ENCODE measurements around the gene CPNE9. TPM values are rescaled to one million over a fixed set of nuclear protein-coding genes. Genes with fewer than 3 reads are reported as not detected.

The CPNE9 gene
- total RNA-seq, 1 donor from 2014 or later = 0.44 TPM

DNA sequence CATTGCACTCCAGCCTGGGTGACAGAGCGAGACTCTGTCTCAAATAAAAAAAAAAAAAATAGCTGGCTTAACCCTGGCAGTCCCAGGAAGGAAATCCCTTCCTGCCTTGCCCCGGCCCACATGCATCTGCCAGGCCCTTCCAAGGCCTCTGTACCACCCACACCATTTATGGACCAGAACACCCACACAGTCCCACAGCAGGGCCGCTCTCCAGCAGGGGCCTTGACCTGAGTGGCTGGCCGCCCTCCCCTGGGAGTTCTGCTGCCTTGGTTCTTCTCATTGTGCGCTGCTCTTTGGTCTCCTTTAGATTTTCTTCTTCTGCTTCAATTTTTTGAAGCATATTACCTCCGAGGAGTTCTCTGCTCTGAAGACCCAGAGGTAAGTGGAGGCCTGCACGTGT lies 16.1 kb upstream of the CPNE9 start:
- TF ChIP-seq, protein P1, sequence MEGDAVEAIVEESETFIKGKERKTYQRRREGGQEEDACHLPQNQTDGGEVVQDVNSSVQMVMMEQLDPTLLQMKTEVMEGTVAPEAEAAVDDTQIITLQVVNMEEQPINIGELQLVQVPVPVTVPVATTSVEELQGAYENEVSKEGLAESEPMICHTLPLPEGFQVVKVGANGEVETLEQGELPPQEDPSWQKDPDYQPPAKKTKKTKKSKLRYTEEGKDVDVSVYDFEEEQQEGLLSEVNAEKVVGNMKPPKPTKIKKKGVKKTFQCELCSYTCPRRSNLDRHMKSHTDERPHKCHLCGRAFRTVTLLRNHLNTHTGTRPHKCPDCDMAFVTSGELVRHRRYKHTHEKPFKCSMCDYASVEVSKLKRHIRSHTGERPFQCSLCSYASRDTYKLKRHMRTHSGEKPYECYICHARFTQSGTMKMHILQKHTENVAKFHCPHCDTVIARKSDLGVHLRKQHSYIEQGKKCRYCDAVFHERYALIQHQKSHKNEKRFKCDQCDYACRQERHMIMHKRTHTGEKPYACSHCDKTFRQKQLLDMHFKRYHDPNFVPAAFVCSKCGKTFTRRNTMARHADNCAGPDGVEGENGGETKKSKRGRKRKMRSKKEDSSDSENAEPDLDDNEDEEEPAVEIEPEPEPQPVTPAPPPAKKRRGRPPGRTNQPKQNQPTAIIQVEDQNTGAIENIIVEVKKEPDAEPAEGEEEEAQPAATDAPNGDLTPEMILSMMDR (IDR thresholded peaks at IDR 0.05) = no peak

DNA sequence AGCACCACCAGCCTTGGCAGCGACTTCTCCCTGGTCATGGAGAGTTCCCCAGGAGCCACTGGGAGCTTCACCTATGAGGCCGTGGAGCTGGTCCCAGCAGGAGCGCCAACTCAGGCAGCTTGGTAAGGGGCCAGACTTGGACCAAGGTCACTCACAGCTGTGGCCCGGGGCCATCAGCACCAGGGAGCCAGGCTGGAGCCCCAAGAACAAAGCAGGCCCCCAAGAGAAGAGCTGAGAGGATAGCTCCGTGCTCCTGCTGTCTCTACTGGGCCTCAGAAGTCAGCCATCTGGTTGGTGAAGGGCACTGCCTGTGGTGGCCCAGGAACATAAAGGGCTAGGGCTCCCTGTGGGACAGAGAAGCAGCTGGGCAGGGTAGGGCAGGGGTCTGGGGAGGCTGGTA lies 14.7 kb upstream of the CPNE9 start:
- DNase-seq (no peak), ATAC-seq (no peak)
- TF ChIP-seq, protein P1 (IDR thresholded peaks at IDR 0.05) = no peak
- H3K9me3 ChIP-seq = no peaks in the 10 kb centered on the region
- intact Hi-C loops (cut with DNase I) = no loop called here
- no peaks in the 10 kb centered on the region for H3K27me3 ChIP-seq (ENCODE audit: low read depth)
- H3K27ac ChIP-seq = no peak overlapping the region
- H3K4me1 ChIP-seq = no peaks in the 10 kb centered on the region
- no peak overlapping the region for H3K4me3 ChIP-seq
- H3K36me3 ChIP-seq = peaks cover 100% of the 10 kb centered on the region

More for the DNA sequence above, 16.1 kb upstream of the CPNE9 start:
- Histone ChIP-seq H3K4me3 (no peak overlapping the region), H3K4me1 (no peaks in the 10 kb centered on the region), H3K36me3 (peaks cover 100% of the 10 kb centered on the region), H3K27ac (no peak overlapping the region), H3K9me3 (no peaks in the 10 kb centered on the region), H3K27me3 (ENCODE audit: low read depth) (no peaks in the 10 kb centered on the region)
- DNase-seq = no peak
- intact Hi-C loops (cut with DNase I) = no loop called here
- no peak for ATAC-seq

DNA sequence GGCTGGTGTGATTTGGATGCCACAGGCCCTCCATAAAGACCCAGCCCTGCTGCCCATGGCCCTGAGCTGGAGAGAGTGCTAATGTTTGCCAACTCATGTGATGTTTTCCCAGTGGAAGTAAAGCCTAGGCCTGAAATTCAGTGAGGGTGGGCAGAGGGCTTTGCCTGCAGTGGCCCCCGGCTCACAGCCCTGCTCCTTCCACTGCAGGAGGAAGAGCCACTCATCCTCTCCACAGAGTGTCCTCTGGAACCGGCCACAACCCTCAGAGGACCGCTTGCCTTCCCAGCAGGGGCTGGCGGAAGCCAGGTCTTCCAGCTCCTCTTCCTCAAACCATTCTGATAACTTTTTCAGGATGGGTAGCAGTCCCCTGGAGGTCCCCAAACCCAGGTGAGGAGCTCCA lies 13.9 kb upstream of the CPNE9 start:
- intact Hi-C loops (cut with DNase I) = no loop called here

GRCh38 chr3:9690451-9691450 lies 12.9 kb upstream of the CPNE9 start:
- intact Hi-C loops (cut with DNase I) = no loop called here
- Histone ChIP-seq H3K4me1 (no peaks in the 10 kb centered on the region), H3K36me3 (peaks cover 100% of the 10 kb centered on the region), H3K27me3 (ENCODE audit: low read depth) (no peaks in the 10 kb centered on the region), H3K27ac (no peak overlapping the region), H3K4me3 (no peak overlapping the region), H3K9me3 (no peaks in the 10 kb centered on the region)
- TF ChIP-seq, protein P1 (IDR thresholded peaks at IDR 0.05) = no peak
- DNase-seq = no peak
- ATAC-seq = no peak

More for the DNA sequence above, 13.9 kb upstream of the CPNE9 start:
- Histone ChIP-seq H3K27me3 (ENCODE audit: low read depth) (no peaks in the 10 kb centered on the region), H3K9me3 (no peaks in the 10 kb centered on the region), H3K27ac (no peak overlapping the region), H3K4me3 (no peak overlapping the region), H3K4me1 (no peaks in the 10 kb centered on the region), H3K36me3 (peaks cover 100% of the 10 kb centered on the region)
- no peak for ATAC-seq
- TF ChIP-seq, protein P1 (IDR thresholded peaks at IDR 0.05) = no peak
- no peak for DNase-seq

DNA sequence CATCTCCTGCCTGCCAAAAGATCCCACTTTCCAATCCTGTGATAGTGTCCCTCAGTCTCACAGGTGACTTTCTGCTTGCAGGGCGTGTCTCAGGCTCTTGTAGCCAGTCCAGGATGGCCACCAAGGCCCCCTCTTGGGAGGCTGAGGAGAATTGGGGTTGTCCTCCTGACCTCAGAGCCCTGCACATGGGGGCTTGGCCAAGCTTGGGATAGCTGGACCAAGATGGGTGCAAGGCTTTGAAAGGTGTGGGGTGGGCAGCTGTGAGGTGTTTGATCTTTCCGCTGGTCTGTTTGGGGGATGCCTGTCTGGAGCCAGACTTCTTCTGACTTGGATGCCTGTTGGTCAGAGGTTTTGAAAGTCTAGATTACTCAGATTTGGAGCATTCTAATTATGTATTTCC lies 12.0 kb upstream of the CPNE9 start:
- no peak overlapping the region for H3K4me3 ChIP-seq
- intact Hi-C loops (cut with DNase I) = no loop called here
- H3K27ac ChIP-seq = no peak overlapping the region
- peaks cover 100% of the 10 kb centered on the region for H3K36me3 ChIP-seq
- ATAC-seq (no peak), DNase-seq (no peak)
- no peaks in the 10 kb centered on the region for H3K4me1 ChIP-seq
- TF ChIP-seq, protein P1 (IDR thresholded peaks at IDR 0.05) = no peak
- H3K27me3 ChIP-seq (ENCODE audit: low read depth) = no peaks in the 10 kb centered on the region
- no peaks in the 10 kb centered on the region for H3K9me3 ChIP-seq

Measured in lower lobe of right lung (tissue), 2 donors.